ENCODE data around the gene HTR3A.

DNA sequence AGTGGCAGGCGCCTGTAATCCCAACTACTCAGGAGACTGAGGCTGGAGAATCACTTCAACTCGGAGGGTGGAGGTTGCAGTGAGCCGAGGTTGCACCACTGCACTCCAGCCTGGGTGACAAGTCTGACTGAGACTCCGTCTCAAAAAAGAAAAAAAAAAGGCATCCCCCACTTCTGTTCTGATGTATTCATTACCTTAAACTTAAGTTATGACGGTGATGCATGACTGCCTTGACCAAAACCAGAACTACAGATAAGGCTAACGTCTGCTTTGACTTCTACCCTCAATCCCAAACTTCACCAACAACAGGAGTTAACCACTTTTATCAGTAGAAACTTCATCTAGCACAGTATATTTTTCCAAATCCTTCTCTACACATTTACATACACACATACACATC lies 9.9 kb downstream of the HTR3A start:
- TF ChIP-seq EZH2 (IDR thresholded peaks at IDR 0.05) = no peak
- no peak for TF ChIP-seq POLR2AphosphoS5 (IDR thresholded peaks at IDR 0.05; ENCODE audit: borderline replicate concordance, low read depth, low read length)
- TF ChIP-seq FOXP2 (optimal IDR thresholded peaks at IDR 0.05; ENCODE audit: control extremely low read depth, extremely low read length, insufficient read depth) = no peak
